SU-DHL-6 (cell line): Measurements from ENCODE around the gene PRRC2B.

Source experiments
- EZH2phosphoT487 ChIP-seq: fragments of 200-600 bp; sonication (generic), shearing (Covaris generic); conservative IDR thresholded peaks from 2 replicates; pipeline ENCODE4 v1.6.1; 2018; ENCODE audit warnings: mild to moderate bottlenecking, antibody characterized with exemption, low read length, moderate library complexity, mixed read lengths
- TF ChIP-seq, protein P1 (sequence below): fragments of 200-600 bp; sonication (generic); IDR thresholded peaks from one replicate; pipeline ENCODE4 v1.5.1; 2017; ENCODE audit warnings: antibody characterized with exemption, mild to moderate bottlenecking, low read length, moderate library complexity; ENCODE audit not compliant: insufficient read depth, poor library complexity, severe bottlenecking

DNA sequence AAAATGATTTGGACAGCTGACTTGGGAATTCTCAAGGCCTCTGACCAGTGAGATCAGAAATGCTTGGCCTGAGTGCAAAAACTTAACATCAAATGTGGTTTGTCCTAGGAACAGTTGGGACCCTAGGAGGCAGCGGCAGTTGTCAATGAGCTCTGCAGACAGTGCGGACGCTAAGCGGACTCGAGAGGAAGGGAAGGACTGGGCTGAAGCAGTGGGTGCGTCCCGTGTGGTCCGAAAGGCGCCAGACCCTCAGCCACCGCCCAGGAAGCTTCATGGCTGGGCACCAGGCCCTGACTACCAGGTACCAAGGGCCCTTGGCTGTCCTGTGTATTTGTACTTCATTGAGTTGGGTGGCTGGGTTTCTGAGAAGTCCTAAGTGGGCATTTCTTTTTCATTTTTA lies 65.2 kb downstream of the PRRC2B start:
- TF ChIP-seq, protein P1, sequence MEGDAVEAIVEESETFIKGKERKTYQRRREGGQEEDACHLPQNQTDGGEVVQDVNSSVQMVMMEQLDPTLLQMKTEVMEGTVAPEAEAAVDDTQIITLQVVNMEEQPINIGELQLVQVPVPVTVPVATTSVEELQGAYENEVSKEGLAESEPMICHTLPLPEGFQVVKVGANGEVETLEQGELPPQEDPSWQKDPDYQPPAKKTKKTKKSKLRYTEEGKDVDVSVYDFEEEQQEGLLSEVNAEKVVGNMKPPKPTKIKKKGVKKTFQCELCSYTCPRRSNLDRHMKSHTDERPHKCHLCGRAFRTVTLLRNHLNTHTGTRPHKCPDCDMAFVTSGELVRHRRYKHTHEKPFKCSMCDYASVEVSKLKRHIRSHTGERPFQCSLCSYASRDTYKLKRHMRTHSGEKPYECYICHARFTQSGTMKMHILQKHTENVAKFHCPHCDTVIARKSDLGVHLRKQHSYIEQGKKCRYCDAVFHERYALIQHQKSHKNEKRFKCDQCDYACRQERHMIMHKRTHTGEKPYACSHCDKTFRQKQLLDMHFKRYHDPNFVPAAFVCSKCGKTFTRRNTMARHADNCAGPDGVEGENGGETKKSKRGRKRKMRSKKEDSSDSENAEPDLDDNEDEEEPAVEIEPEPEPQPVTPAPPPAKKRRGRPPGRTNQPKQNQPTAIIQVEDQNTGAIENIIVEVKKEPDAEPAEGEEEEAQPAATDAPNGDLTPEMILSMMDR: no peak
- TF ChIP-seq EZH2phosphoT487: no peak
